H1 (cell line): ENCODE measurements around the gene DNAAF8. TPM values are rescaled to one million over a fixed set of nuclear protein-coding genes. Genes with fewer than 3 reads are reported as not detected.

Experiments used
- CTCF ChIA-PET: fragments of 300-600 bp; sonication (Branson Sonifier 250); formaldehyde crosslinking; loops from one replicate; lab custom pipeline; 2021; ENCODE audit not compliant: partially characterized antibody; lab: Charles Lee
- POLR2A ChIA-PET: fragments of 300-600 bp; sonication (Branson Sonifier 250); formaldehyde crosslinking; loops from one replicate; lab custom pipeline; 2021; ENCODE audit warnings: inconsistent platforms; ENCODE audit not compliant: partially characterized antibody; lab: Charles Lee
- DNase-seq, 2 experiments: peaks; one replicate each; pipeline versions ENCODE4 v3.0.0 to v3.0.0-alpha.2; 2010 to 2022; ENCODE audit warnings: low spot score in 2 of 2, low read depth in 1 of 2, mixed read lengths in 1 of 2
- FAIRE-seq: peaks from 2 replicates; lab custom pipeline; 2011; peaks lifted over from hg19 to GRCh38; lab: Jason Lieb, UNC
- H2AFZ ChIP-seq: 2 replicates; pipeline ENCODE4 v1.8.1; 2012; ENCODE audit warnings: low read length, inconsistent platforms
- H2AK5ac ChIP-seq: 2 replicates; pipeline ENCODE4 v1.6.1; 2013; ENCODE audit warnings: low read depth, low read length
- H2BK120ac ChIP-seq: replicated peaks from 2 replicates; pipeline ENCODE3; 2013; ENCODE audit warnings: low read depth, low read length, inconsistent platforms
- H2BK12ac ChIP-seq: 2 replicates; pipeline ENCODE4 v1.6.1; 2013; ENCODE audit warnings: low read depth, low read length
- H2BK15ac ChIP-seq: 2 replicates; pipeline ENCODE4 v1.6.1; 2013; ENCODE audit warnings: low read length
- H2BK20ac ChIP-seq: 2 replicates; pipeline ENCODE4 v1.6.1; 2013; ENCODE audit warnings: low read length
- H2BK5ac ChIP-seq: 2 replicates; pipeline ENCODE4 v1.6.1; 2013; ENCODE audit warnings: low read depth, low read length
- H3K14ac ChIP-seq: 2 replicates; pipeline ENCODE4 v1.6.1; 2013; ENCODE audit warnings: inconsistent platforms; ENCODE audit not compliant: insufficient read length
- H3K18ac ChIP-seq: 2 replicates; pipeline ENCODE4 v1.6.1; 2013; ENCODE audit warnings: low read length; ENCODE audit errors: extremely low read depth
- H3K23ac ChIP-seq: 2 replicates; pipeline ENCODE4 v1.6.1; 2013; ENCODE audit warnings: inconsistent platforms; ENCODE audit not compliant: insufficient read length
- H3K23me2 ChIP-seq: 2 replicates; pipeline ENCODE4 v1.6.1; 2013; ENCODE audit warnings: low read depth, low read length
- H3K27ac ChIP-seq: 2 replicates; pipeline ENCODE4 v1.6.1; 2011; ENCODE audit warnings: low read depth, low read length, inconsistent platforms
- H3K27me3 ChIP-seq, 4 experiments: replicated peaks in 1 of 4; 1 replicate in 1 of 4; 2 replicates in 3 of 4; pipeline versions ENCODE4 v1.6.1 to v1.8.1; 2011 to 2013; ENCODE audit warnings: low read length in 3 of 4, mild to moderate bottlenecking in 3 of 4, inconsistent platforms in 2 of 4, mixed read lengths in 2 of 4, moderate library complexity in 1 of 4; ENCODE audit not compliant: control insufficient read depth in 3 of 4, insufficient read depth in 3 of 4; ENCODE audit errors: extremely low read depth in 1 of 4
- H3K36me3 ChIP-seq, 4 experiments: 2 replicates each; pipeline versions ENCODE4 v1.6.1 to v1.8.1; 2011 to 2013; ENCODE audit warnings: mild to moderate bottlenecking in 4 of 4, low read length in 3 of 4, moderate library complexity in 2 of 4, control low read depth in 1 of 4, inconsistent platforms in 1 of 4; ENCODE audit not compliant: insufficient read depth in 4 of 4, control insufficient read depth in 2 of 4
- H3K4ac ChIP-seq: replicated peaks from 2 replicates; pipeline ENCODE3; 2013; ENCODE audit warnings: low read length, low read depth, mixed read lengths, inconsistent platforms; ENCODE audit not compliant: insufficient read length
- H3K4me1 ChIP-seq, 4 experiments: replicated peaks in 1 of 4; 1 replicate in 1 of 4; 2 replicates in 3 of 4; pipeline versions ENCODE4 v1.6.1 to v1.8.1; 2011 to 2013; ENCODE audit warnings: low read length in 3 of 4, inconsistent platforms in 2 of 4, mixed read lengths in 1 of 4; ENCODE audit not compliant: insufficient read depth in 4 of 4, control insufficient read depth in 3 of 4
- H3K4me2 ChIP-seq, 2 experiments: 2 replicates each; pipeline versions ENCODE4 v1.6.1 to v1.8.1; 2011 to 2013; ENCODE audit warnings: low read depth in 2 of 2, low read length in 2 of 2, control low read depth in 1 of 2, inconsistent platforms in 1 of 2, mild to moderate bottlenecking in 1 of 2; ENCODE audit not compliant: insufficient read depth in 1 of 2
- H3K4me3 ChIP-seq, 4 experiments: fragments of 200-600, 300-600 bp in 1 of 4; sonication (generic), shearing (Covaris generic), sonication (Bioruptor Twin) in 1 of 4; 2 replicates each; pipeline versions ENCODE4 v1.5.1 to v1.8.1; 2011 to 2016; ENCODE audit warnings: low read length in 4 of 4, low read depth in 3 of 4, control low read depth in 2 of 4, inconsistent platforms in 2 of 4, mild to moderate bottlenecking in 2 of 4, mixed read lengths in 1 of 4, moderate library complexity in 1 of 4; ENCODE audit not compliant: insufficient read depth in 2 of 4; ENCODE audit errors: extremely low read depth in 1 of 4
- H3K56ac ChIP-seq: replicated peaks from 2 replicates; pipeline ENCODE3; 2013; ENCODE audit warnings: low read depth, mild to moderate bottlenecking, mixed read lengths, low read length, inconsistent platforms; ENCODE audit not compliant: insufficient read length
- H3K79me1 ChIP-seq: 2 replicates; pipeline ENCODE4 v1.6.1; 2013; ENCODE audit warnings: low read depth, low read length, control low read depth
- H3K79me2 ChIP-seq, 2 experiments: 2 replicates each; pipeline versions ENCODE4 v1.6.1 to v1.8.1; 2012 to 2013; ENCODE audit warnings: low read length in 2 of 2, mild to moderate bottlenecking in 2 of 2, inconsistent platforms in 1 of 2; ENCODE audit not compliant: insufficient read depth in 2 of 2, control insufficient read depth in 1 of 2
- H3K9ac ChIP-seq, 4 experiments: replicated peaks in 1 of 4; 1 replicate in 1 of 4; 2 replicates in 3 of 4; pipeline versions ENCODE4 v1.6.1 to v1.8.1; 2011 to 2013; ENCODE audit warnings: low read depth in 3 of 4, low read length in 3 of 4, control low read depth in 2 of 4, mild to moderate bottlenecking in 2 of 4, moderate library complexity in 2 of 4, inconsistent platforms in 1 of 4; ENCODE audit errors: extremely low read depth in 1 of 4
- H3K9me3 ChIP-seq, 2 experiments: 2 replicates each; pipeline versions ENCODE4 v1.6.1 to v1.8.1; 2012 to 2013; ENCODE audit warnings: mild to moderate bottlenecking in 2 of 2, moderate library complexity in 2 of 2, control low read depth in 1 of 2, inconsistent platforms in 1 of 2, low read depth in 1 of 2, low read length in 1 of 2, mixed read lengths in 1 of 2; ENCODE audit not compliant: insufficient read depth in 2 of 2
- H4K20me1 ChIP-seq, 2 experiments: replicated peaks in 1 of 2; 2 replicates each; pipeline versions ENCODE3 to v1.8.1; 2011 to 2013; ENCODE audit warnings: inconsistent platforms in 2 of 2, low read length in 2 of 2, mild to moderate bottlenecking in 1 of 2; ENCODE audit not compliant: insufficient read depth in 2 of 2, control insufficient read depth in 1 of 2
- H4K5ac ChIP-seq: 2 replicates; pipeline ENCODE4 v1.6.1; 2013; ENCODE audit warnings: low read length, low read depth, mixed read lengths, inconsistent platforms; ENCODE audit not compliant: insufficient read length
- H4K8ac ChIP-seq: 2 replicates; pipeline ENCODE4 v1.8.0; 2013; ENCODE audit warnings: mild to moderate bottlenecking, moderate library complexity, low read length, inconsistent platforms; ENCODE audit not compliant: insufficient read depth; ENCODE audit errors: extremely low read depth
- H4K91ac ChIP-seq: replicated peaks from 2 replicates; pipeline ENCODE3; 2013; ENCODE audit warnings: low read length, mixed read lengths, inconsistent platforms; ENCODE audit not compliant: insufficient read length
- E2F6 ChIP-seq: IDR thresholded peaks from 2 replicates; pipeline ENCODE4 v1.6.1; 2012; ENCODE audit warnings: inconsistent platforms
- EZH2 ChIP-seq: fragments of 200-600 bp; sonication (generic); IDR thresholded peaks from 2 replicates; pipeline ENCODE4 v1.7.1; 2012; ENCODE audit warnings: low read depth, mild to moderate bottlenecking, moderate library complexity, low read length, inconsistent platforms; ENCODE audit not compliant: severe bottlenecking
- KDM4A ChIP-seq: IDR thresholded peaks from one replicate; pipeline ENCODE4 v1.7.1; 2012; ENCODE audit warnings: low read depth, mild to moderate bottlenecking, moderate library complexity, low read length, inconsistent platforms; ENCODE audit not compliant: severe bottlenecking
- MAFK ChIP-seq: IDR thresholded peaks from 2 replicates; pipeline ENCODE4 v1.6.1; 2012; ENCODE audit warnings: low read depth, mild to moderate bottlenecking, improper control_type of control experiment, low read length
- PHF8 ChIP-seq: fragments of 200-600 bp; sonication (generic); conservative IDR thresholded peaks from 2 replicates; pipeline ENCODE4 v1.7.1; 2012; ENCODE audit warnings: low read depth, mild to moderate bottlenecking, inconsistent platforms, low read length, moderate library complexity
- POLR2AphosphoS5 ChIP-seq: IDR thresholded peaks from 2 replicates; pipeline ENCODE4 v1.6.1; 2011; ENCODE audit warnings: low read depth, low read length
- SP2 ChIP-seq: IDR thresholded peaks from 2 replicates; pipeline ENCODE4 v1.6.1; 2012; ENCODE audit warnings: mild to moderate bottlenecking, low read length, inconsistent platforms
- SUZ12 ChIP-seq: fragments of 200-600 bp; sonication (generic); IDR thresholded peaks from 2 replicates; pipeline ENCODE4 v1.6.1; 2012; ENCODE audit warnings: mild to moderate bottlenecking, inconsistent platforms, low read length, moderate library complexity, mixed read lengths
- TBP ChIP-seq: IDR thresholded peaks from 2 replicates; pipeline ENCODE4 v1.6.1; 2011; ENCODE audit warnings: low read depth, low read length, improper control_type of control experiment
- TCF12 ChIP-seq: IDR thresholded peaks from 2 replicates; pipeline ENCODE4 v1.6.1; 2011; ENCODE audit warnings: low read depth, mild to moderate bottlenecking, low read length
- WGBS, 2 experiments: shearing (Covaris generic) in 1 of 2; methylation state at CpG; one replicate each; pipeline versions ENCODE4 v1.1.6 to v1.1.7; 2013 to 2015; ENCODE audit warnings: low lambda C conversion rate in 2 of 2, mixed read lengths in 2 of 2, inconsistent platforms in 1 of 2, low coverage in 1 of 2, missing lambda C conversion rate in 1 of 2; ENCODE audit not compliant: insufficient replicate concordance in 2 of 2, insufficient coverage in 1 of 2, insufficient read length in 1 of 2; ENCODE audit errors: extremely low coverage in 1 of 2, missing lambda C conversion rate in 1 of 2; 5-methylcytosine and 5-hydroxymethylcytosine counted together
- polyA plus RNA-seq, 7 experiments: library from polyadenylated mRNA; depleted of rRNA in 3 of 7; stranded (reverse) in 5 of 7; unstranded in 2 of 7; fragments of >200 nt in 5 of 7; fragments of 200-250 nt in 2 of 7; gene quantifications; 1 replicate in 5 of 7; 2 replicates in 1 of 7; 4 replicates in 1 of 7; pipeline versions ENCODE4 v1.2.1 to v1.2.3, GENCODE V29; 2011 to 2013; ENCODE audit warnings: missing spikeins in 2 of 7, mixed read lengths in 2 of 7
- total RNA-seq: library from RNA; stranded (reverse); fragmentation: NEBNext Ultra II Directional; extraction: Animal tissue kit (Norgen Biotek cat#: 25700); gene quantifications from 2 replicates; pipeline ENCODE4 v1.2.1, GENCODE V29; 2021

Gene DNAAF8
- total and polyA plus RNA-seq, 2 of the 8 experiments (the other 6 are each of a cell fraction or from before 2014, with no cell fraction given), result 0.39 TPM; not detected in 1

- Histone ChIP-seq H3K79me2 (peaks cover 0 to 15% of the 10 kb centered on the region in 2 experiments; a peak in 2 of 4 replicates), H3K27me3 (no peaks in the 10 kb centered on the region), H3K23me2 (peaks cover 13% of the 10 kb centered on the region), H3K27ac (peak within 1 kb of the TSS; percentile 72; the same call in 1 of the 2 replicates), H4K5ac (peak within 1 kb of the TSS; percentile 51), H4K20me1 (peaks cover 2 to 7% of the 10 kb centered on the region in 2 experiments), H2BK20ac (no peak within 1 kb of the TSS), H3K9me3 (no peaks in the 10 kb centered on the region), H2BK15ac (no peak within 1 kb of the TSS), H4K8ac (peak within 1 kb of the TSS; percentile 91; the same call in 1 of the 2 replicates), H3K4me1 (peaks cover 0 to 3% (median 1%) of the 10 kb centered on the region in 4 experiments; a peak in 2 of 7 replicates), H3K18ac (no peak within 1 kb of the TSS), H3K4me3 (peak within 1 kb of the TSS; percentile 75 to 99 (median 86)), H2BK120ac (no peak within 1 kb of the TSS), H4K91ac (no peak within 1 kb of the TSS), H3K79me1 (peaks cover 5% of the 10 kb centered on the region; the same call in 1 of the 2 replicates), H3K56ac (peak within 1 kb of the TSS; percentile 59), H3K4ac (no peak within 1 kb of the TSS), H2BK12ac (peak within 1 kb of the TSS; percentile 75; the same call in 1 of the 2 replicates), H3K14ac (no peak within 1 kb of the TSS), H3K36me3 (peaks cover 3 to 5% (median 4%) of the 10 kb centered on the region in 4 experiments; a peak in 6 of 8 replicates), H2BK5ac (peak within 1 kb of the TSS; percentile 68; the same call in 1 of the 2 replicates), H3K4me2 (peak within 1 kb of the TSS; percentile 68 to 85), H2AFZ (no peak within 1 kb of the TSS), H3K23ac (no peak within 1 kb of the TSS), H3K9ac (peak within 1 kb of the TSS; percentile 62 to 90 (median 81)), H2AK5ac (no peak within 1 kb of the TSS)
- FAIRE-seq (peak; percentile 81), DNase-seq (peak; percentile 91 to 100)
- WGBS, 2 experiments, result 7% methylated on average over 60 of the region's 72 CpGs; no CpG with 5 or more reads in 1 of the 2 experiments
- CTCF ChIA-PET, result interaction anchor here (0.7 to 1.2 kb wide), 2 partner anchors 32 to 408 kb away, joined by 3 read pairs; no protein-coding TSS in a partner anchor
- POLR2A ChIA-PET, result interaction anchor here (0.7 to 2.0 kb wide), 11 partner anchors 11 to 176 kb away, joined by 3 to 8 read pairs (median 3); partner anchors contain the start of genes ANKS3, DNAAF8, NUDT16L1 and UBALD1
- TF ChIP-seq TBP, result peak; percentile 62; the same call in 1 of the 2 replicates
- TF ChIP-seq EZH2, result no peak
- TF ChIP-seq TCF12, result no peak
- TF ChIP-seq SP2, result no peak
- no peak for TF ChIP-seq SUZ12
- peak; percentile 85 for TF ChIP-seq KDM4A
- TF ChIP-seq E2F6, result no peak; the same call in 1 of the 2 replicates
- TF ChIP-seq PHF8, result peak; percentile 86
- TF ChIP-seq MAFK, result no peak
- peak; percentile 87 for TF ChIP-seq POLR2AphosphoS5
These were observed 32.7 kb downstream of the DNAAF8 start, which contains the start of gene ZNF500 for GRCh38 chr16:4766875-4767628. ZNF500 (minus strand) TSS chr16:4767162; CDS start chr16:4765978, 1,184 bp downstream.
